ENCODE measurements around the gene PDIA5.
"Not testable (repeated sequence)": the region's sequence is repeated elsewhere in the genome, so short reads cannot be mapped to it uniquely, and the experiment has no call there.

Gene PDIA5

DNA sequence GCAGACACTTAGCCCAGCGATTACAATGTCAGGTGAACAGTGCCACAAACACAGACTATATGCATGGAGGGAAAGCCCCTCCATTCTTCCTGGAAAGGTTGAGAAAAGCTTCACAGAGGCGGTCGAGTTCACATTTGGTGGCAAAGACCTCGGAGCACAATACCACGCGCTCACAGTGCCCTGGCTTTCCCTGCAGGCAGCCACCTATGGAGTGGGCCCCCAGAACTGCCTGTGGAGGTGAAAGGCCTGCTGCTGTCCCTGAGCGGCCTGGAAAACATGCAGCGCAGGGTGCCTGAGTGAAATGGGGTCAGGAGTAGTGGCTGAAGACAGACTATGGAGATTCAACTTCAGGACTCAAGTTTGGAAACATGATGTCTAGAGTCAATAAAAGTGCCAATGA lies 26.9 kb downstream of the PDIA5 start:
- no peak for DNase-seq (ENCODE audit: low read depth in 2 of 2)

- DNase-seq (ENCODE audit: low read depth in 2 of 2) = no peak
Measured at GRCh38 chr3:123094516-123095313, 27.9 kb downstream of the PDIA5 start.

DNA sequence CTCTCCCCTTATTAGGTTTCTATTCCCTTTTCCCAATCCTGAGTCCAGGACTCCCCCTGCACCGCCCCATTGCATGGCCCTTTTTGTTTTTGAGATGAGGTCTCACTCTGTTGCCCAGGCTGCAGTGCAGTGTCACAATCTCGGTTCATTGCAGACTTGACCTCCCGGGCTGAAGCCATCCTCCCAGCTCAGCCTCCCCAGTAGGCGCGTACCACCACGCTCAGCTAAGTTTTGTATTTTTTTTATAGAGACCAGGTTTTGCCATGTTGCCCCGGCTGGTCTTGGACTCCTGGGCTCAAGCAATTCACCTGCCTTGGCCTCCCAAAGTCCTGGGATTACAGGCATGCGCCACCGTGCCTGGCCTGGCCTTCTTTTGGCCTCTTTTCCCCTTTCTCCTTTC lies 29.3 kb downstream of the PDIA5 start:
- no peak for DNase-seq (ENCODE audit: low read depth in 2 of 2)

- no peak for DNase-seq (ENCODE audit: low read depth in 2 of 2)
Measured at GRCh38 chr3:123096731-123097130, 29.9 kb downstream of the PDIA5 start.

GRCh38 chr3:123098426-123099330 lies 31.9 kb downstream of the PDIA5 start:
- no peak for DNase-seq (ENCODE audit: low read depth in 2 of 2)

DNA sequence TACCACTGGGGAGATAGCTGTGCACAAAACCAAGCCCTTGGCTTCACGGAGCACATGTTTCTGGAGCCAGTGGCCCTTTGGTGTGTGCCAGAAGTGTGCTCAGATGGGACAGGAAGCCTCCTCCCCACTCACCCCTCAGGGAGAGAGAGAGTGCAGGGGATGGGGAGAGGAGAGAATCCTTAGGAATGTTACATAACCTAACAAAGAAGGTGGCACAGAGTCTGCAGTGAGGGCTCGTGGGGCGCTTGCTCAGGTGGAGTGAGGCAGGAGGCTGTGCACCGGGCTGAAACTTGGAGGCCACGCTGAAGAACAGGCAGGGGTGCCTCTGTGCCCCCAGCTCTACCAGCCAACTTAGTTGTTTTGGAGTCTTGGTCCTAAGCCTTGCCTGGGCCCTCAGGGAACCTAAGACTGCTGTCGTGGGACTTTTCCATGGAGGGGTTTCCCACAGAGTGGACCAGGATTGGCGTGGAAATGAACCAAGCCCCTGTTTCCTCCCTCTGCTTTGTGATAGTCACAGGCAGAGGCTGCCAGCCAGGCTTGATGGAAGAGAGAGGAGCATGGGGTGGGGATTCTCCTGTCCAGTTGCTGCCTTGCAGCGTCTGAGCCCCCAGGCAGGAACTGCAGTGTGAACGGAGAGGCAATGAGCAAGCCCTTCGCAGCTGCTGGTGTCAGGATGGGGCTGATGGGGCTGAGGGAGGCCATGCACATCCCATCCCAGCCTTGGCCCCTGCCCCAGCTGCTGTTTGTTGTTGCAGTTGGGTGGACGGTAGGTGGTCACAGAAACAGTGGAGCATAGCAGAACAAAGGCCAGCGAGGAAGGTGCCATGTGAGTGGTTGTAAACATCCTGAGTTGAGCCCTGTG lies 32.7 kb downstream of the PDIA5 start:
- DNase-seq (ENCODE audit: low read depth in 2 of 2) = no peak

DNA sequence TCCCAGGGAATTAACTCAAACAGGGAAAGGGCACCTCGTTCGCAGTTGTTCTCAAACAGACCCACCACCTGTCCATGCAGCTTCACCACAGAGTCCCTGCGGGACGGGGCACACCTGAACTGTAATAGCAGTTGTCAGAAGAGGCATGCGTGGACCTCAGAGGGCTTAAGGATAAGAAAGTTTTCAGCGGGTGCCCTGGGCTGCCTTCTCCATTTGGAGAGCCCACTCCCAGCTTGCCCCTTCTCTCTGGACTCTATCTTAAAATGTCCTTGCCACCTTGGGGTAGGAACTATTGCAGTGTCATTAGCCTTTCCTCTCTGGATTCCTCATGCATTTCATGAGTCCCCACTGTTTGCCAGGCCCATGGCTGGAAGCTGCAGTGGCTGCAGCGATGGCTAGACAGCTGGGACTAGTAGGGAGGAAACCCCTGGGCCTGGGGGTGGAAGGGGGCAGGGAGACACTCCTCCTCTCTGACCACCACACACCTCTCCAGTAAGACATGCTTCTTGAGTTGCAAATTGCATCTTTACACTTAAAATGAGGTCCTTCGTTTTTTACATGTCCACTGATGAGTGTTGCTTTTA lies 33.5 kb downstream of the PDIA5 start:
- DNase-seq (ENCODE audit: low read depth in 2 of 2) = no peak

GRCh38 chr3:123102249-123102648 lies 35.4 kb downstream of the PDIA5 start:
- DNase-seq (ENCODE audit: low read depth in 2 of 2) = no peak

GRCh38 chr3:123102826-123103225 lies 36.0 kb downstream of the PDIA5 start:
- no peak for DNase-seq (ENCODE audit: low read depth in 2 of 2)

DNA sequence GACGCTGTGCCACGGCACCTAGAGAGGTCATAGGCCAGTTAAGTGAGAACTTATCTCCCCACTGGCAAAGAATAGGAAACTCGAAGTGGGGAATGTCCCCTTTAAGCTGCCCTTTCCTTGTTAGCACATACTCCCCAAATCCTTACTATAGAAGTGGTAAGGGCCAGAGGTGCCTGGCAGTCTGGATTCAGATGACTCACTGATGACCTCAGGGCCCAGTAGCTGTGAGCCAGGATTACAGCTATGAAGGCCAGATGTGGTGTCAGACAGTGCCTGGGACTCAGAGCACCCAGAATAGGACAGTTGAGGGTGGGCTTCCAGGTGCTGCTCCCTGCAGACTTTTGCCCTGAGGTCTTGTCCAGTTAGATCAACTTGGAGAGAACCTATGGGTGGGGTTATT lies 37.7 kb downstream of the PDIA5 start:
- no peak for DNase-seq (ENCODE audit: low read depth in 2 of 2)

- DNase-seq (ENCODE audit: low read depth in 2 of 2) = no peak
Measured at GRCh38 chr3:123105201-123106189, 38.7 kb downstream of the PDIA5 start.

- DNase-seq (ENCODE audit: low read depth in 2 of 2) = no peak
Measured at GRCh38 chr3:123110282-123110975, 43.6 kb downstream of the PDIA5 start.

DNA sequence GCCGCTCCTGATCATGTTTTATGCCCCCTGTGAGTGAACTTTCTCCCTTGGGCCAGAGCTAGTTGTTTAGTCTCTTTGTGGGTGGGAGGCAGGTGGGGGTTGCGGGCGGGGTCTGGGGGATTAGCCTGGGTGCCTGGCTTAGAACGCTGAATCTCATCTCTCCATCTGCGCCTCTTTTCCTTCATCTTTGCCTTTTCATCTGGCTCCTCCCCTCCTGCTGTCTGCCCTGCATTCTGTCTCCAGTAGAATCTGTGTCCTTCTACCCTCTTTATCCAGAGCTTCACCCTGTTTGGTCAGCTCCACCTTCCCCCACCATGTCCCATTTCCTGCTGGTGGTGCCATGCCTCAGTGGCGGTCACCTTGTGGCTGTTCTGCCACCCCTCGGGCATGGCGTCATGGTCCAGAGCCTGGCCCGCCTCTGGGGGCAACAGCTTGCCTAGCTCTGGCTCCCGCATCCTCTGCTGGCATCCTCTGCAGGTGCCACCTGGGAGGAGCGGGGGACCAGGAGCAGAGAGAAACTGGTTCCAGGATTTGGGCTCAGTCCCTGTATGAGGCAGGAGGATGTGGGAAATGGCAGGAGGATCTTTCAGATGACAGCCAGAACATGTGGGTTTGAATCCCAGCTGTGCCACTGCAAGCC lies 44.3 kb downstream of the PDIA5 start:
- no peak for DNase-seq (ENCODE audit: low read depth in 2 of 2)

DNA sequence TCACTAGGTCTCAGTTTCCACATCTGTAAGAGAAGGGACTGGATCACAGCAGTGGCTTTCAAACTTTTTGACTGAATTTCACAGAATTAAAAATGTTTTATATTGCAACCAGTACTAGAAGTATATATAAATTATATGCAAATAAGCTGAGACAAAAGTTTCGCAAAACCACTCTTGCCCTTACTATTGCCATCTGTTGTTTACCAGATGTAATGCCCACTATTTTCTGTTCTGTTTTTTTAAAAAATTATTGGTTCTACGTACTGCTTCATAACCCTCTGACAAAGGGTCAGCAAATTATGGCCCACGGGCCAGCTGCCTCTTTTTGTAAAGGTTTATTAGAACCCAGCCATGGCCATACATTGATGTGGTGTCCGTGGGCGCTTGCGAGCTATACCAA lies 44.8 kb downstream of the PDIA5 start:
- no peak for DNase-seq (ENCODE audit: low read depth in 2 of 2)

DNA sequence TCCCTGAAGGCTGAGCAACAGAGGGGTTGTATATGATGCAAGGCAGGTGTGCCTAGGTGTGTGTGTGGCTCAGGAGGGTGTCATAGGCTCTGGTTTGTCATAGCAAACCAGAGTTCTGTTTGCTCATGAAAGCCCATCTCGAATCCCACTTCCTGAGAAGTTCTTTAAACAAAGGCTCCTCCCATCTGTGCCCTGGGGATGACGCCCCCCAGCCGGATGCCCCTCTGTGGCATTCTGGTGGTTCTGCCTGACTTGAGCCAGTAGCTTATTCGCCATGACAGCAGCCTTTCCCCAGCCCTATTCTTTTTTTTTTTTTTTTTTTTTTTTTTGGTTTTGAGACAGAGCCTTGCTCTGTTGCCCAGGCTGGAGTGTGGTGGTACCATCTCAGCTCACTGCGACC lies 45.4 kb downstream of the PDIA5 start:
- DNase-seq (ENCODE audit: low read depth in 2 of 2) = no peak

DNA sequence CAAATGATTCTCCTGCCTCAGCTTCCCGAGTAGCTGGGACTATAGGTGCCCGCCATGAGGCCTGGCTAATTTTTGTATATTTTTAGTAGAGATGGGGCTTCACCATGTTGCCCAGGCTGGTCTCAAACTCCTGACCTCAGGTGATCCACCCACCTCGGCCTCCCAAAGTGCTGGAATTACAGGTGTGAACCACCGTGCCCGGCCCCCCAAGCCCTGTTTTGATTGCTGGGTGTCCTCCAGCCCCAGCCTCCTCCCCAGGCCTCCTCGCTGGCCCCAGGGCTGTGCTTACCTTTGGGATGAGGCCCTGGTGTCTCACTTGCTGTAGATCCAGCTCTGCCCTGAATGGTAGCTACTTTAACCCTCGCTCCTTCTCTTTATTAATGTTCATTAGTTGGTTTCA lies 45.8 kb downstream of the PDIA5 start:
- not testable (repeated sequence) for DNase-seq (ENCODE audit: low read depth in 2 of 2)

DNA sequence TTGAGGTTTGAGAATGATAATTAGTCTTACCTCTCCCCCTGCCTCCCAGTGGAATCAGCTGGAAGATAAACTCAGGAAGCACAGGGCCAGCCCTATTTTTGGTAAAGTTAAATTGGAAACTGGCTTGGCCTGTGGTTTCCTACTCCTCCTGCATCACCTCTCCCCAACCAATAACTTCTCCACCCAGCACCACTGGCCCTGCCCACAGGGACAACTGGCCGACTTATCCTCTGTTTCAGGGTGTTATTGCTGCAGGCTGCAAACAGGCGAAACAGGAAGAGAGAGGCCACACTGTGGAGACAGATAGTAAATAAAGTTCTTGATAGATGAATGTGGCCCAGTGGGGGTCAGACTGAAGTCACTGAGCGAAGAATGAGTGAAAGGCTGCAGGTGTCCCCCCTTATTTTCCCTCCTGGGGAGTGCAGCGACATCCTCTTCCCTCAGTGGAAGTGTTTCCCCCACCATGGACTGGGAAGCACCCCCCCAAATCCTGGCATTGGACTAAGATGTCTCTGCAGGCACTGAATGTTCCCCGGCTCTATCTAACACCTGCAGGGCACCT lies 47.1 kb downstream of the PDIA5 start:
- DNase-seq (ENCODE audit: low read depth in 2 of 2) = no peak

DNA sequence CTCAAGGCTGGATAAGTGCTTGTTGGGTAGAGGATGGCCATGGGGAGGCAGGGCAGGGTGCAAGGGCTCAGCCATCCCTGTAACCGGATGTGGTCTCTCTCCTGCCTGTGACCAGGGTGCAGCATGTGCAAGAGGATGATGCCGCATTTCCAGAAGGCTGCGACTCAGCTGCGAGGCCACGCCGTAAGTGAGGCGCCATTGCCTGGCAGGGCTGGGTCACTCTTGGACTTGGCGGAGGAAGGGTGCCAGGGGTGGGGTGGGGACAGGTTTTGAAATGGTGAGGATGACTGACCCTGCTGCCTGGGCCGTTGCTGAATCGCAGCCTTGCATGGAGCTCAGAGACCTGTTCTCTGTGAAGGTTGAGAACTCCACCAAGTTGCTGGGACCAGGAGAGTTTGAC lies 49.3 kb downstream of the PDIA5 start:
- DNase-seq (ENCODE audit: low read depth in 2 of 2) = no peak

GRCh38 chr3:123119388-123119787 lies 52.6 kb downstream of the PDIA5 start:
- no peak for DNase-seq (ENCODE audit: low read depth in 2 of 2)
